Neural cell (in vitro differentiated cells): Measurements from ENCODE around the gene AGBL3. TPM values are rescaled to one million over a fixed set of nuclear protein-coding genes. Genes with fewer than 3 reads are reported as not detected.

Experiments used
- H2AFZ ChIP-seq: fragments of 200-600, 300-800 bp; sonication (generic), shearing (Covaris generic); 2 replicates; pipeline ENCODE4 v1.6.0; 2014; ENCODE audit warnings: low read depth, mild to moderate bottlenecking, antibody characterized with exemption, low read length, moderate library complexity
- H3F3A ChIP-seq: fragments of 200-600 bp; shearing (Covaris generic); 2 replicates; pipeline ENCODE4 v1.6.1; 2016; ENCODE audit warnings: mild to moderate bottlenecking, moderate library complexity, mixed read lengths, antibody characterized with exemption, low read length; ENCODE audit not compliant: insufficient read depth, poor library complexity, severe bottlenecking
- H3K27ac ChIP-seq: fragments of 200-600, 300-800 bp; sonication (generic), shearing (Covaris generic); 2 replicates; pipeline ENCODE4 v1.5.1; 2014; ENCODE audit warnings: mild to moderate bottlenecking, low read length, moderate library complexity
- H3K27me3 ChIP-seq: fragments of 300-800, 200-600 bp; sonication (generic), shearing (Covaris generic); 2 replicates; pipeline ENCODE4 v1.6.0; 2014; ENCODE audit warnings: mild to moderate bottlenecking, low read depth, low read length, moderate library complexity; ENCODE audit not compliant: insufficient read depth
- H3K36me3 ChIP-seq: fragments of 300-800, 200-600 bp; sonication (generic), shearing (Covaris generic); 2 replicates; pipeline ENCODE4 v1.5.1; 2014; ENCODE audit warnings: mild to moderate bottlenecking, antibody characterized with exemption, low read length, moderate library complexity; ENCODE audit not compliant: insufficient read depth
- H3K4me2 ChIP-seq: fragments of 300-800, 200-600 bp; sonication (generic), shearing (Covaris generic); 2 replicates; pipeline ENCODE4 v1.6.0; 2014; ENCODE audit warnings: mild to moderate bottlenecking, low read length
- H3K4me3 ChIP-seq: fragments of 300-800, 200-600 bp; sonication (generic), shearing (Covaris generic); 2 replicates; pipeline ENCODE4 v1.5.1; 2014; ENCODE audit warnings: mild to moderate bottlenecking, low read length, moderate library complexity
- H3K79me2 ChIP-seq: fragments of 200-600 bp; shearing (Covaris generic); replicated peaks from 2 replicates; pipeline ENCODE4 v1.6.0; 2014; ENCODE audit warnings: mild to moderate bottlenecking, low read length, moderate library complexity; ENCODE audit not compliant: insufficient read depth
- H3K9ac ChIP-seq: fragments of 300-800, 200-600 bp; sonication (generic), shearing (Covaris generic); 2 replicates; pipeline ENCODE4 v1.6.1; 2016; ENCODE audit warnings: mild to moderate bottlenecking, low read length, mixed read lengths
- H3K9me2 ChIP-seq: fragments of 200-600 bp; shearing (Covaris generic); 2 replicates; pipeline ENCODE4 v1.6.1; 2016; ENCODE audit warnings: mild to moderate bottlenecking, low read length, mixed read lengths; ENCODE audit not compliant: insufficient read depth
- H3K9me3 ChIP-seq: fragments of 200-600, 300-800 bp; sonication (generic), shearing (Covaris generic); 2 replicates; pipeline ENCODE4 v1.6.1; 2016; ENCODE audit warnings: mild to moderate bottlenecking, mixed run types, low read length, moderate library complexity, mixed read lengths
- H4K20me1 ChIP-seq: fragments of 200-600 bp; shearing (Covaris generic); 2 replicates; pipeline ENCODE4 v1.6.1; 2016; ENCODE audit warnings: mild to moderate bottlenecking, mixed run types; ENCODE audit not compliant: insufficient read depth
- EP300 ChIP-seq: fragments of 450-650 bp; conservative IDR thresholded peaks from 2 replicates; pipeline ENCODE4 v1.6.1; 2014; ENCODE audit warnings: antibody characterized with exemption, mild to moderate bottlenecking, moderate library complexity; ENCODE audit not compliant: poor library complexity, severe bottlenecking
- EZH2 ChIP-seq: fragments of 200-600, 300-800 bp; shearing (Covaris generic), sonication (generic); IDR thresholded peaks from 2 replicates; pipeline ENCODE4 v1.6.1; 2014; ENCODE audit warnings: antibody characterized with exemption, low read length, borderline replicate concordance, mild to moderate bottlenecking; ENCODE audit not compliant: insufficient read depth, poor library complexity, severe bottlenecking
- MXI1 ChIP-seq: fragments of 450-650 bp; conservative IDR thresholded peaks from 2 replicates; pipeline ENCODE4 v1.6.1; 2014; ENCODE audit warnings: antibody characterized with exemption, mild to moderate bottlenecking; ENCODE audit not compliant: poor library complexity, severe bottlenecking
- POLR2AphosphoS5 ChIP-seq: IDR thresholded peaks from 2 replicates; pipeline ENCODE4 v1.6.1; 2012
- RAD21 ChIP-seq: fragments of 450-650 bp; conservative IDR thresholded peaks from 2 replicates; pipeline ENCODE4 v1.6.1; 2014; ENCODE audit warnings: antibody characterized with exemption, mild to moderate bottlenecking, moderate library complexity
- REST ChIP-seq: IDR thresholded peaks from 2 replicates; pipeline ENCODE4 v1.6.1; 2012; ENCODE audit warnings: borderline replicate concordance
- SMC3 ChIP-seq: fragments of 450-650 bp; conservative IDR thresholded peaks from 2 replicates; pipeline ENCODE4 v1.6.1; 2014; ENCODE audit warnings: antibody characterized with exemption, mild to moderate bottlenecking, moderate library complexity; ENCODE audit not compliant: poor library complexity
- TAF1 ChIP-seq: IDR thresholded peaks from 2 replicates; pipeline ENCODE4 v1.6.1; 2012; ENCODE audit warnings: low read depth
- polyA plus RNA-seq: library from polyadenylated mRNA; depleted of rRNA; stranded (reverse); fragments of >200 nt; gene quantifications from 2 replicates; pipeline ENCODE4 v1.2.3, GENCODE V29; 2014
- TF ChIP-seq, protein P1 (sequence below): fragments of 450-650 bp; IDR thresholded peaks from 2 replicates; pipeline ENCODE4 v1.5.1; 2014; ENCODE audit warnings: antibody characterized with exemption, mild to moderate bottlenecking, moderate library complexity; ENCODE audit not compliant: poor library complexity, severe bottlenecking

Gene AGBL3
- polyA plus RNA-seq, 1 donor from 2014 or later, result 9.5 TPM

GRCh38 chr7:135158141-135158655 is 171.9 kb downstream of the AGBL3 start:
- no peaks in the 10 kb centered on the region for H3F3A ChIP-seq
- H3K27ac ChIP-seq, result no peak overlapping the region
- no peaks in the 10 kb centered on the region for H3K9me2 ChIP-seq
- no peak for TF ChIP-seq REST
- TF ChIP-seq POLR2AphosphoS5, result no peak
- no peak for TF ChIP-seq TAF1
- no peak for TF ChIP-seq EZH2
- TF ChIP-seq MXI1, result no peak
- no peak for TF ChIP-seq SMC3
- TF ChIP-seq, protein P1, sequence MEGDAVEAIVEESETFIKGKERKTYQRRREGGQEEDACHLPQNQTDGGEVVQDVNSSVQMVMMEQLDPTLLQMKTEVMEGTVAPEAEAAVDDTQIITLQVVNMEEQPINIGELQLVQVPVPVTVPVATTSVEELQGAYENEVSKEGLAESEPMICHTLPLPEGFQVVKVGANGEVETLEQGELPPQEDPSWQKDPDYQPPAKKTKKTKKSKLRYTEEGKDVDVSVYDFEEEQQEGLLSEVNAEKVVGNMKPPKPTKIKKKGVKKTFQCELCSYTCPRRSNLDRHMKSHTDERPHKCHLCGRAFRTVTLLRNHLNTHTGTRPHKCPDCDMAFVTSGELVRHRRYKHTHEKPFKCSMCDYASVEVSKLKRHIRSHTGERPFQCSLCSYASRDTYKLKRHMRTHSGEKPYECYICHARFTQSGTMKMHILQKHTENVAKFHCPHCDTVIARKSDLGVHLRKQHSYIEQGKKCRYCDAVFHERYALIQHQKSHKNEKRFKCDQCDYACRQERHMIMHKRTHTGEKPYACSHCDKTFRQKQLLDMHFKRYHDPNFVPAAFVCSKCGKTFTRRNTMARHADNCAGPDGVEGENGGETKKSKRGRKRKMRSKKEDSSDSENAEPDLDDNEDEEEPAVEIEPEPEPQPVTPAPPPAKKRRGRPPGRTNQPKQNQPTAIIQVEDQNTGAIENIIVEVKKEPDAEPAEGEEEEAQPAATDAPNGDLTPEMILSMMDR, result no peak
- TF ChIP-seq RAD21, result no peak
- no peak for TF ChIP-seq EP300
- H3K9ac ChIP-seq, result no peak overlapping the region
- no peak overlapping the region for H2AFZ ChIP-seq
- no peaks in the 10 kb centered on the region for H3K79me2 ChIP-seq
- H3K36me3 ChIP-seq, result no peaks in the 10 kb centered on the region
- H3K4me3 ChIP-seq, result no peak overlapping the region
- H3K9me3 ChIP-seq, result peaks cover 6% of the 10 kb centered on the region
- no peaks in the 10 kb centered on the region for H3K27me3 ChIP-seq
- no peak overlapping the region for H3K4me2 ChIP-seq
- no peaks in the 10 kb centered on the region for H4K20me1 ChIP-seq

GRCh38 chr7:135158874-135159273 is 172.6 kb downstream of the AGBL3 start:
- Histone ChIP-seq H3K27me3 (no peaks in the 10 kb centered on the region), H2AFZ (no peak overlapping the region), H3K9me3 (peaks cover 6% of the 10 kb centered on the region), H3K4me3 (no peak overlapping the region), H3K9me2 (no peaks in the 10 kb centered on the region), H3K36me3 (no peaks in the 10 kb centered on the region), H4K20me1 (no peaks in the 10 kb centered on the region), H3K79me2 (no peaks in the 10 kb centered on the region), H3K4me2 (no peak overlapping the region), H3K9ac (no peak overlapping the region), H3F3A (no peaks in the 10 kb centered on the region), H3K27ac (no peak overlapping the region)
- TF ChIP-seq SMC3, result no peak
- no peak for TF ChIP-seq EP300
- no peak for TF ChIP-seq TAF1
- no peak for TF ChIP-seq EZH2
- no peak for TF ChIP-seq POLR2AphosphoS5
- TF ChIP-seq RAD21, result no peak
- TF ChIP-seq, protein P1, result no peak
- no peak for TF ChIP-seq MXI1
- no peak for TF ChIP-seq REST
